Lower leg skin (tissue), 3 donors: ENCODE data around the gene TXNRD3.

ENCODE experiments used
- CTCF ChIP-seq, 3 donors: fragments of 450-650 bp; IDR thresholded peaks; one replicate each; pipeline ENCODE4 v1.5.1; 2016; ENCODE audit warnings: antibody characterized with exemption in 3 of 3, mild to moderate bottlenecking in 3 of 3, moderate library complexity in 2 of 3
- POLR2A ChIP-seq, 2 donors: fragments of 450-650 bp; IDR thresholded peaks; one replicate each; pipeline ENCODE4 v1.6.1; 2016 to 2017; ENCODE audit warnings: antibody characterized with exemption in 2 of 2, mild to moderate bottlenecking in 1 of 2, moderate library complexity in 1 of 2

DNA sequence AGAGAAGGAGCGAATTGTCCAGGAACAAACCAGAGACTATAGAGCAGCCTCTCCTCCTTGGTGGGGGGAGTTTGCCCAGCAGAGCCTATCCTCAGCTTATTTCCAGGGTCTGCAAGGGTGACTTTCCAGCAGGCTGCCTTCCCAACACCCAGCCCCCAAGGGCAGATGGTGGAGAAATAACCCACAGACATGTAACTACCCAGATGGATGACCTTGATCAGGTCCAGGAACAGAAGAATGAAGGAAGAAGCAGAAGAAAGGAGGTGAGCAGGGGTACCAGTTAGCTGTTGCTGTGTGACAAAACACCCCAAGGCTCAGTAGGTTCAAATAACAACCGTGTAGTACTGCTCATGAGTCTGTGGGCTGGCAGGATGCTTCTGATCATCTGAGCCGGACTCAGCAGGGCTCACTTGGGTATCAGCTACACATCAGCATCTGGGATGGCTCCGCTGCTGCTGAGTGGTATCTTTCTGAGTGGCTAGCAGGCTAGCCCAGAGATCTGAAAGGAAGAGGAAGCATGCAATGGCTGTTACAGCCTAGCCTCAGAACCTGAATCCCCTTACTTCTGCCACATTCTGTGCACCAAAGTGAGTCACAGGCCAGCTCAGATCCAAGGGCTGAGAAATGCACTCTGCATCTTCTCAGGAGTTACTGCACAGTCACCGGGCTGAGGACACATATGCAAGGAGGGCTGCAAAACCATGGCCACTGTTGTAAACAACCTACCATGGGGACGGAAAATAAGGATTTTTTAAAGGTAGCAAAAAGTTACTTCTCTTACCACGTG, 22.2 kb upstream of the TXNRD3 start:
- no peak for TF ChIP-seq CTCF (IDR thresholded peaks at IDR 0.05)
- TF ChIP-seq POLR2A (IDR thresholded peaks at IDR 0.05) = no peak
